WERI-Rb-1 (cell line): ENCODE measurements around the gene USP37.

Source experiments
- DNase-seq: peaks from one replicate; pipeline ENCODE4 v3.0.0-alpha.2; 2020
- H3K27ac ChIP-seq: fragments of 250-450 bp; sonication (Bioruptor Pico); 2 replicates; pipeline ENCODE4 v1.5.1; 2020; ENCODE audit warnings: mild to moderate bottlenecking, moderate library complexity
- H3K27me3 ChIP-seq: fragments of 250-450 bp; sonication (Bioruptor Pico); 2 replicates; pipeline ENCODE4 v1.5.1; 2021; ENCODE audit warnings: mild to moderate bottlenecking, low read depth, moderate library complexity; ENCODE audit not compliant: insufficient read depth, severe bottlenecking
- H3K36me3 ChIP-seq: fragments of 250-450 bp; sonication (Bioruptor Pico); 2 replicates; pipeline ENCODE4 v1.5.1; 2020; ENCODE audit warnings: mild to moderate bottlenecking, moderate library complexity
- H3K4me3 ChIP-seq: 2 replicates; pipeline ENCODE4 v1.5.1; 2011; ENCODE audit warnings: low read depth, mild to moderate bottlenecking, control low read depth, low read length
- H3K9me3 ChIP-seq: fragments of 250-450 bp; sonication (Bioruptor Pico); 2 replicates; pipeline ENCODE4 v1.5.1; 2021; ENCODE audit warnings: mild to moderate bottlenecking, moderate library complexity; ENCODE audit not compliant: severe bottlenecking
- CTCF ChIP-seq: IDR thresholded peaks from 2 replicates; pipeline ENCODE4 v1.5.1; 2011; ENCODE audit warnings: low read depth, mild to moderate bottlenecking, control low read depth, inconsistent platforms, low read length

Gene USP37

GRCh38 chr2:218438596-218438995 lies 129.6 kb downstream of the USP37 start:
- Histone ChIP-seq H3K27ac (no peak overlapping the region), H3K27me3 (no peaks in the 10 kb centered on the region), H3K4me3 (no peak overlapping the region), H3K9me3 (no peaks in the 10 kb centered on the region), H3K36me3 (no peaks in the 10 kb centered on the region)
- DNase-seq = no peak
- no peak for TF ChIP-seq CTCF

GRCh38 chr2:218437969-218438368 lies 130.2 kb downstream of the USP37 start:
- H3K4me3 ChIP-seq = no peak overlapping the region
- no peak for DNase-seq
- H3K9me3 ChIP-seq = no peaks in the 10 kb centered on the region
- no peak overlapping the region for H3K27ac ChIP-seq
- H3K36me3 ChIP-seq = no peaks in the 10 kb centered on the region
- H3K27me3 ChIP-seq = no peaks in the 10 kb centered on the region
- TF ChIP-seq CTCF = no peak

GRCh38 chr2:218436992-218437391 lies 131.2 kb downstream of the USP37 start:
- no peaks in the 10 kb centered on the region for H3K9me3 ChIP-seq
- H3K27me3 ChIP-seq = no peaks in the 10 kb centered on the region
- no peak for DNase-seq
- no peaks in the 10 kb centered on the region for H3K36me3 ChIP-seq
- H3K4me3 ChIP-seq = no peak overlapping the region
- no peak for TF ChIP-seq CTCF
- no peak overlapping the region for H3K27ac ChIP-seq

GRCh38 chr2:218435003-218435982 lies 132.9 kb downstream of the USP37 start:
- Histone ChIP-seq H3K27me3 (no peaks in the 10 kb centered on the region), H3K36me3 (no peaks in the 10 kb centered on the region), H3K4me3 (no peak overlapping the region), H3K9me3 (no peaks in the 10 kb centered on the region), H3K27ac (no peak overlapping the region)
- no peak for DNase-seq
- TF ChIP-seq CTCF = no peak

GRCh38 chr2:218434456-218434855 lies 133.7 kb downstream of the USP37 start:
- Histone ChIP-seq H3K4me3 (no peak overlapping the region), H3K36me3 (no peaks in the 10 kb centered on the region), H3K27ac (no peak overlapping the region), H3K27me3 (no peaks in the 10 kb centered on the region), H3K9me3 (no peaks in the 10 kb centered on the region)
- no peak for DNase-seq
- no peak for TF ChIP-seq CTCF
